Stimulated activated CD4-positive, alpha-beta T cell treated with anti-CD3 and anti-CD28 coated beads, Interleukin-4, amount 100 ng/mL, for 1 hour (primary cell): ENCODE results near the gene MIEF1.
"Not testable (repeated sequence)": the region's sequence is repeated elsewhere in the genome, so short reads cannot be mapped to it uniquely, and the experiment has no call there.

ENCODE experiments used
- DNase-seq: peaks from one replicate; pipeline ENCODE4 v3.0.0-alpha.2; 2020

MIEF1 gene

DNA sequence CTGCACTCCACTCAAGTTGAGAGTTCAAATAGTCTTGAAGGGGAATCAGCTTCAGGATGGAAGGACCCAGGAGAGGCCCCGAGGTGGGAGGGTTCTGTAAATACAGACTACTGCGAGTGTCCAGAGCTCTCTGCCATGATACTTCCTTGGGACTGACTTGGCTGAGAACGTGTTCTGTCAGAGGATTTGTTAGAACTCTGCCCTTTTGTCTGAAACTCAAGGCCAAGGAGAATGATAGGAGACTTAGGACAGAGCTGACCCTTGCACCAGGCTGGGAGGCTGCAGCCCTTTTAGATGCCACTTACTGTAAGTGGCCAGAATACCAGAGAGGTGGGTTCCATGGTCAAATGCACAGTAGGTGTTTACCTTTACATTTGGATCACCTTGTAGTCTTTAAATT is 15.4 kb downstream of the MIEF1 start:
- DNase-seq = no peak

DNA sequence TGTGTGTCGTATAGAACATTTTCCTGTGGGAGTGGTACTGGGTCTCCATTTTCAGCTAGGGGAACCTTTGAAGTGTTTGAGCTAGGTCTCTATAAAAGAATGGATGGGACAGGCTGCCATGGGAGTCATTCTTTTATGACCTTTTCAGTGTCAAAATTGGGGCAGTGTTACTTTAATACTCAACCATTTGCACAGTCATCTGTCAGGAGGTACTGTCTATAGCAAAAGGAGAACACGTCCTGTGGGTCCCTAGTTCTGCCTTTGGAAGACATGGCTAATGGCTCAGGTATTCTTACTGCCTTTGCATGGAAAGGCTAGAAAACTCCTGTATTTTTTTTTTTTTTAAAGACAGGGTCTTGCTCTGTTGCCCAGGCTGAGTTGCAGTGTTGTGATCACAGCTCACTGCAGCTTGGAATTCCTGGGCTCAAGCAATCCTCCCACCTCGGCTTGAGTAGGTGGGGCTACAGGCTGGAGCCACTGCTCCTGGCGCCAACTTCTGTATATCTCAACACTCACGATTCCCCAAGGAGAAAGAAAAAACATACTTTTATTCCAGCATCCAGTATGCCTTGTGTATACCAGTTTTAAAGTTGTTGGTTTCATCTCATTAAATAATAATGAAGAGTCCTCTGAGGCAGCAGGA is 16.2 kb downstream of the MIEF1 start:
- no peak for DNase-seq

DNA sequence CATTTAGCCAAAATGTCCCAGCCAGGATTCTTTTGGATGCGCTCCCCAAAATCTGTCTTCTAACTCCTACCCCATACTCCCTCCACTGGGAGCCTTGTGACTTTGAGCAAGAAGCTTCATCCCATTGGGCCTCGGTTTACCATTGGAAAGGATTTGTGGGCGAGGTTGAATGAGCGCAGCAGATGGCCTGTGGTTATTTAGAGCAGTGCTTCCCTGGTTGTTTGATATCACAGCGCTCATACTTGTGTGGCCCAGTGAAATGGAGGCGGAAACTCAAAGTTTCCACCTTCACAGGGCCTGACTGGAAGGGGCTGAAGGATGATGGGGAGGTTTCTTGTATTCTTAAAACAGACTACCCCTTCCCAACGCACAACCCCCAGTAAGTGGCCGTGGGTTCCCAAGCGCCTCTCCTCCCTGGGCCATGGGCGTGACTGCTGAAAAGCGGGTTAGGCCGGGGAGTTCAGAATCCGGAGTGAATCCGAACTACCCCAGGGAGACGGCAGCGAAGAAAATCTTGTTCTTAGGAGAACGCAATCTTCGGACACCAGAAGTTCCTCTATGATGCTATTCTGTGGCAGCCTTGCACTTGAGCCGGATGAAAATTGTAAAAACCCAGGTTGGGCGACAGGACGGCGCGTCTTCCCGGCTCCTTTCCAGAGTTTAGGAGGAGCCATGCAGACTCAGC is 17.0 kb downstream of the MIEF1 start:
- DNase-seq = no peak

- DNase-seq = peak; percentile 94
Observed at GRCh38 chr22:39519681-39520225, 17.7 kb downstream of the MIEF1 start.

GRCh38 chr22:39520226-39521105 is 18.4 kb downstream of the MIEF1 start, which contains the start of gene ATF4:
Gene ATF4, plus strand, starts transcription at chr22:39520562. Its CDS starts 884 bp downstream, at chr22:39521446.
- peak; percentile 92 for DNase-seq

DNA sequence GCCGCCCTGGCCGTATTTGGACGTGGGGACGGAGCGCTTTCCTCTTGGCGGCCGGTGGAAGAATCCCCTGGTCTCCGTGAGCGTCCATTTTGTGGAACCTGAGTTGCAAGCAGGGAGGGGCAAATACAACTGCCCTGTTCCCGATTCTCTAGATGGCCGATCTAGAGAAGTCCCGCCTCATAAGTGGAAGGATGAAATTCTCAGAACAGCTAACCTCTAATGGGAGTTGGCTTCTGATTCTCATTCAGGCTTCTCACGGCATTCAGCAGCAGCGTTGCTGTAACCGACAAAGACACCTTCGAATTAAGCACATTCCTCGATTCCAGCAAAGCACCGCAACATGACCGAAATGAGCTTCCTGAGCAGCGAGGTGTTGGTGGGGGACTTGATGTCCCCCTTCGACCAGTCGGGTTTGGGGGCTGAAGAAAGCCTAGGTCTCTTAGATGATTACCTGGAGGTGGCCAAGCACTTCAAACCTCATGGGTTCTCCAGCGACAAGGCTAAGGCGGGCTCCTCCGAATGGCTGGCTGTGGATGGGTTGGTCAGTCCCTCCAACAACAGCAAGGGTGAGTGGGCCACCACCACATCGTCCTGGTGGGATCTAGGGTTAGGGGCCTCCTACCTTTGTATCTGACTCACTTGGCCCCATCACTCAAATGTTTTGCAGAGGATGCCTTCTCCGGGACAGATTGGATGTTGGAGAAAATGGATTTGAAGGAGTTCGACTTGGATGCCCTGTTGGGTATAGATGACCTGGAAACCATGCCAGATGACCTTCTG is 19.2 kb downstream of the MIEF1 start:
- DNase-seq = not testable (repeated sequence)

DNA sequence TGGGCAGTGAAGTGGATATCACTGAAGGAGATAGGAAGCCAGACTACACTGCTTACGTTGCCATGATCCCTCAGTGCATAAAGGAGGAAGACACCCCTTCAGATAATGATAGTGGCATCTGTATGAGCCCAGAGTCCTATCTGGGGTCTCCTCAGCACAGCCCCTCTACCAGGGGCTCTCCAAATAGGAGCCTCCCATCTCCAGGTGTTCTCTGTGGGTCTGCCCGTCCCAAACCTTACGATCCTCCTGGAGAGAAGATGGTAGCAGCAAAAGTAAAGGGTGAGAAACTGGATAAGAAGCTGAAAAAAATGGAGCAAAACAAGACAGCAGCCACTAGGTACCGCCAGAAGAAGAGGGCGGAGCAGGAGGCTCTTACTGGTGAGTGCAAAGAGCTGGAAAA is 20.0 kb downstream of the MIEF1 start:
- not testable (repeated sequence) for DNase-seq

DNA sequence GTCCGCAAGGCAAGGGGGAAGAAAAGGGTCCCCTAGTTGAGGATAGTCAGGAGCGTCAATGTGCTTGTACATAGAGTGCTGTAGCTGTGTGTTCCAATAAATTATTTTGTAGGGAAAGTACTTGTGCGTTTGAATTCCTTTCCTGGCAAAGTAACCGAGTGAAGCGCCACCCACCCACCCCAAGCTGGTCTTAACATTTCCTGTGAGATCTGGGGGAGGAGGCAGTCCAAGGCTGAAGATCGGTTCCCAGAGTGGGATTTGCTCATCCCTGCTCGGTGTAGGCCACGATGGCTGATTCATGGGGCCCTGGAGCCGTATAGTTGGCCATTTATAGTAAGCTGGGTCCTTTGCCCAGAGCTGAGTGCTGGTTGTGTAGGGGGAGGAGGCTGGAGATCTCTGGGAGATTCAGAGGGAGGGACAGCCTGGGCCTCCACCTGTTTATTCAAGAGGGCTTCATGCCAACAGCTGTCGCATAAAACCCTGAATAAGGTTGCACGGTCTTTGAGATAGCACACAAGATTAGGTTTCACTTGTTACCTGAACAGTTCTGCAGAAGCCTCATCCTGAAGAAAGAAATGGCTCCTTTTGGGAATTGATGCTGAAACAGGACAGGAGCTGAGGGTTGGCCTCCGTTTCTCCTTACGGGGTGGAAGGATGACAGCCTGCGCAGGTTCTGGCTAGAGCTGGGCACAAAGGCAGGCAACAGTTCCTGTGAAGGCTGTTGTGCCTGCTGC is 20.6 kb downstream of the MIEF1 start:
- no peak for DNase-seq

DNA sequence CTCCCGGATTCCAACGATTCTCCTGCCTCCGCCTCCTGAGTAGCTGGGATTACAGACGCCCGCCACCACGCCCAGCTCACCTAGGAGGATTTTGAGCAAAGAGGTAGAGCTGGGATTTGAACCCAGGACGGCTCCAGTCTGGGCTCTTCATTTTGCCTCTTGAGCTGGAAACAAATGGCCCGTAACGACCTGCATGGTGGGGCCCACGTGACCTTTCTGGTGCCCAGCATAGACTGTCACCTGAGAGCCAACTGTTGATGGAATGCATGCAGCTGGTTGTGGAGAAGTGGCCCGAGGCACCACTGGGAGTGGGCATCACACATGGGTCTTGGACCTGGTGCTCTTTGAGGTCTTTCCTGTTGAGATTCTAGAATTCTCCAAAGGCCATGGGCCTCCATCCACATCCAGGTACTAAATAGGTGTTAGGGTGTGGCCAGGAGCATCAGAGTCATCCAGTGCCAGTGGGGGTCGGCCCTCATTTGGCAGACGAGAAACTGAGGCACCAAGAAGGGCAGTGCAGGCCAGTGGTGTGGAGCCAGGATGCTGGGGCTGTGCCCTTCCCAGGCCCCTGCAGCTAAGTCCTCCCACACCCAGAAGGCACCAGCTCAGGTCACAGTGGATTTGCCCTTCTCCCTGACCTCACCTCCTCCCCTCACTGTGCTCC is 22.1 kb downstream of the MIEF1 start:
- no peak for DNase-seq

DNA sequence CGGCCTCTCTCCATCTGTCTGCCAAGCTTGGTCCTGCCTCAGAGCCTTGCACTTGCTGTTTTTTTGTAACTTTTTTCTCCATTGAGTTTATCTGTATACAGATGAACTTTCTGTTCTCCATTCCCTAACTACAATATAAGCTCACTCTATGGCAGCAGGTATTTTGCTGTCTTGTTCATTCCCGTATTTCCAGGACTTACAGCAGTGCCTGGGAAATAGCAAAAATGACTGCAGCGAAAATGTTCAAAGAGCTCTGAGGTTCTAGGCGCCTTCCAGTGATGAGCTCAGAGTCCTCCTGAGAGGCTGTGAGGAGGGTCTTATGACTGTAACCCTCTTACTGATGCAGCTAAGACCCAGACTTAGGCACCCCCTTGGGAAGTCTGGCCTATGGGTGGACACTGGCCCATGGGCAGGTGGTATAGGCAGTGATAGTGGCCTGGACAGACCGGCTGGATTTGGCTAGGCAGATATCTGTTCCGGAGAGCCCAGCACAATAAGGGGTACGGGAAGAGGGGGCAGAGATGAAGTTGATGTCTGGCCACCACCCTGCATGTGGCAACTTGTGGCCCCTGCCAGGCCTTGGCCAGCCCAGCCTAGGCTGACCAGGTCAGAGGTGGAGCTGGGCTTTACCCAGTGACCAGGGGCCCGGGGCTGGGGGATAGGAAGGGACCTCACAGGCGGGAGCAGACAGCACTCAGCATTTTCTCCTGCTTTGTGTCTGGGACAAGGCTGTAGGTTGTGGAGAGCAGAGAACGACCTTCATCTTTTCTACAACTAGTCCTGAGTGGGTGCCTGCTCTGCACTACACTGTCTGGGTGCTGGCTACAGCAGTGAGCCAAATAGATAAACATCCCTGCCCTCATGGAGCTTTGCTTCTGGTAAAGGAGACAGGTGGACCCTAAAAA is 22.9 kb downstream of the MIEF1 start:
- no peak for DNase-seq

- no peak for DNase-seq
Observed at GRCh38 chr22:39525658-39525975, 23.5 kb downstream of the MIEF1 start.

- no peak for DNase-seq
Observed at GRCh38 chr22:39526736-39527171, 24.7 kb downstream of the MIEF1 start.

DNA sequence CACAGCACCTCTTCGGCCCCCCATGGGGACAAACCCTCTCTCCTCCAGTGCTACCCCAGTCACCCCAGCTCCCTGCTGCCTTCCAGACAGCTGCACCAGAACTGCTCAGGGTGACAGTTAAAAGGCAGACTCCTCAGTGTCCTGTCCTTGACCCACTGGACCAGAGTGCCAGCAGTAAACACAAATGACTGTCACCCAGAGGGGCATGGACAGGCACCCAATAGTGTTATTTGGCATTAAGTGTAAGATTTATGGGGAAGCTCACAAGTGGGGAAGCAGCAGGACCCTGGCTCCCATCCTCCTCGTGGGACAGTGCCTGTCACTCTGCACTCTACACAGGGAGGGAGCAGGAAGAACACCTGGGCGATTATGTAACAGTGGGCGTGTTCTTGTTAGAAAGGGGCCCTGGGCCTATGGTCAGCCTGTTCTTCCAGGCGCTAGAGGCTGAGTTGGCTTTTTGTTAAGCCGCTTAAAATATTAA is 25.4 kb downstream of the MIEF1 start:
- no peak for DNase-seq

GRCh38 chr22:39528080-39528661 is 26.1 kb downstream of the MIEF1 start:
- no peak for DNase-seq

- peak; percentile 90 for DNase-seq
Observed at GRCh38 chr22:39528681-39529486, 26.8 kb downstream of the MIEF1 start.

DNA sequence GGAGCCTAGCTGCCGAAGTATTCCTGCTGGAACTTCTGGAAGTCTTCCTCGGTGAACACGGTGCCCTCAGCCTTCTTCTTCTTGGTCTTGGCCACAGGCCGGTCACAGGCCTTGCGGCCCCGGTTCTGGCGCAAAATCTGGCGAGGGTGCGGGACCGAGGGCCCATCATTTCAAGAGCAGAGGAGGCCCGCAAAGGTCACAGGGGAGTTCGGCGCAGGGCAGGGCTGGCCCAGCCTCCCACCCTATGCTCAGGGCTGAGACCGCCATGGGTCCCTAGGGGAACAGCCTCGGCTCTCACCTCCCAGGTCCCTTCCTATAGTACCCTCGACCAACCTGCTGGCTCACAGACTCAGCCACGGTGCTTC is 27.4 kb downstream of the MIEF1 start:
- DNase-seq = no peak

- no peak for DNase-seq
Observed at GRCh38 chr22:39530116-39530515, 28.0 kb downstream of the MIEF1 start.

DNA sequence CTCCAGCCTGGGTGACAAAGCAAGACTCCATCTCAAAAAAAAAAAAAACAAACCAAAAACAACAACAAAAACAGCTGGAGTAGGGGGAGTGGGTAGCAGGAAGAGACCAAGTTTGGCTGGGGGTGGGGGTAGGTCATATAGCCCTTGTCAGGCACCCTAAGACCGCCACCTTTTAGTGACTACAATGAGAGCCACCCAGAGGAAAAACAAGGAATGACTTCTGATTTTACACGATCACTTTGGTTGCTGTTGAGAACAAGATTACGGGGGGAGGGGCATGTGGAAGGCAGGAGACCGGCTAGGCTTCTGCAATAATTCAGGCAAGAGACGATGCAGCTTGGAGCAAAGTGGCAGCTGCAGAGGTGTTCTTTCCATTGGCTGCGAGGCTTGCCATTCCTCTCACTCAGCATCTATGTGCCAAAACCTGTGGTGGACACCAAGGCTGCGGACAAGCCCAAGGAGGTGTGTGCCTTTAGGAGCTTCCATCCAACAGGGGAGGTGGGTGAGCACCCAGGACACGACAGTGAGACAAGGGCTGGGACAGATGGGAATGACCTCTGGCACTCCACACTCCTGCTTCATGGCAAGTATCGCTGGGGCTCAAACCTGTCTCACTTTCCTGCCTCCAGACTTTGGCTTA is 28.7 kb downstream of the MIEF1 start:
- DNase-seq = no peak
